Measurements from ENCODE around the gene PPP2R3B.

The PPP2R3B gene

DNA sequence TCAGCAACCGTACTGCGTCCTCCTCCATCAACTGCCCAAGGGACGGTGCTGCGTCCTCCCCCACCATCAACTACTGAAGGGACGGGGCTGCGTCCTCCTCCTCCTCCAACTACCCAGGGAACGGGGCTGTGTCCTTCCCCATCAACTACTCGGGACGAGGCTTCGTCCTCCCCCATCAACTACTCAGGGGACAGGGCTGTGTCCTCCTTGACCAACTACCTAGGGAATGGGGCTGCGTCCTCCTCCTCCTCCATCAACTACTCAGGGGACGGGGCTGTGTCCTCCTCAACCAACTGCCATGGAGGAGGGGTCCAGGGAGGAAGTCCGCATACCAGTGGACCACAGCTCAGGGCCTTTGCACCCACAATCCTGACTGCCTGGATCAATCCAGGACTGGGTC lies 24.4 kb downstream of the PPP2R3B start:
- DNase-seq, result no peak
- Histone ChIP-seq H3K27me3 (no peaks in the 10 kb centered on the region), H3K9me3 (no peaks in the 10 kb centered on the region), H3K4me3 (ENCODE audit: low read depth, low read length) (no peak overlapping the region), H3K4me1 (no peaks in the 10 kb centered on the region), H3K36me3 (no peaks in the 10 kb centered on the region)
- TF ChIP-seq, protein P1, sequence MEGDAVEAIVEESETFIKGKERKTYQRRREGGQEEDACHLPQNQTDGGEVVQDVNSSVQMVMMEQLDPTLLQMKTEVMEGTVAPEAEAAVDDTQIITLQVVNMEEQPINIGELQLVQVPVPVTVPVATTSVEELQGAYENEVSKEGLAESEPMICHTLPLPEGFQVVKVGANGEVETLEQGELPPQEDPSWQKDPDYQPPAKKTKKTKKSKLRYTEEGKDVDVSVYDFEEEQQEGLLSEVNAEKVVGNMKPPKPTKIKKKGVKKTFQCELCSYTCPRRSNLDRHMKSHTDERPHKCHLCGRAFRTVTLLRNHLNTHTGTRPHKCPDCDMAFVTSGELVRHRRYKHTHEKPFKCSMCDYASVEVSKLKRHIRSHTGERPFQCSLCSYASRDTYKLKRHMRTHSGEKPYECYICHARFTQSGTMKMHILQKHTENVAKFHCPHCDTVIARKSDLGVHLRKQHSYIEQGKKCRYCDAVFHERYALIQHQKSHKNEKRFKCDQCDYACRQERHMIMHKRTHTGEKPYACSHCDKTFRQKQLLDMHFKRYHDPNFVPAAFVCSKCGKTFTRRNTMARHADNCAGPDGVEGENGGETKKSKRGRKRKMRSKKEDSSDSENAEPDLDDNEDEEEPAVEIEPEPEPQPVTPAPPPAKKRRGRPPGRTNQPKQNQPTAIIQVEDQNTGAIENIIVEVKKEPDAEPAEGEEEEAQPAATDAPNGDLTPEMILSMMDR (IDR thresholded peaks at IDR 0.05; ENCODE audit: low read depth, low read length), result no peak

DNA sequence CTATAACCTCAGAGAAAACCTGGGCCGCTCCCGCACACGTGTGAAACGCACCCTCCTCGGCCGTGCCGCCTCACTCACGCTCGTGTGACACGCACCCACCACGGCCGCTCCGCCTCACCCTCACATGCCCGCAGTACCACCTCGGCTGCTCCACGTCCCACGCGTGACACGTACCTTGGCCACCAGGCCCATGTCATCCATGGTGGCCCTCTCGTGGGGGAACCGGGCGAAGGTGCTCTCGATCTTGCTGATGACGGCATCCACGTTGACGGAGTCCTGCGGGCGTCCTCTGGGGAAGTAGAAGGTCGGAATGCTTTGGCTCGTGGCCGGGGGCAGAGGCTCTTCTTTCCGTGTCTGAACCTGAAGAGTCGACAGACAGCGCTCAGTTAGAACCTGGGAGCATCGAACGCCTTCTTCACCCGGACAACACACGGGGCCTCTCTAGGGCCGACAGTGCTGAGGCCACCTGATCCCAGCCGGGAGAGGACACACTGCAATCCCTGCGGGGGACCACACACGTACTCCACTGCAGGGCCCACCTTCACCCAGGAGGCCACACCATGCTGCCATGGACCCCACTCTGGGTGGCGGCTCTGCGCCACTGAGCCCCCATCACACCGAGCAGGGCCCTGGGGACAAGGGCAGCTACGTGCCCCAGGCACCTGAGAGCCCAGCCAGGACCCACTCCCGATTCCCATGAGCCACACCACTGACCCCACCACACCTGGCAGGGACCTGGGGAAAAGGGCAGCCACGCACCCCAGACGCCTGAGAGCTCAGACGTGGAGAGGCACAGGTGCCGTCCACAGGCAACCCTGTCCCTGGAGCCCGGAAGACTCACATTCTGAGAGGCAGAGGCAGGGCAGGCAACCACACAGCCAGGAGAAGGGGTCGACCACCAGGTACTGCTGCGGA lies 25.2 kb downstream of the PPP2R3B start:
- TF ChIP-seq, protein P1 (IDR thresholded peaks at IDR 0.05; ENCODE audit: low read depth, low read length), result no peak
- no peaks in the 10 kb centered on the region for H3K4me1 ChIP-seq
- no peaks in the 10 kb centered on the region for H3K27me3 ChIP-seq
- no peaks in the 10 kb centered on the region for H3K9me3 ChIP-seq
- H3K4me3 ChIP-seq (ENCODE audit: low read depth, low read length), result no peak overlapping the region
- DNase-seq, result no peak
- no peaks in the 10 kb centered on the region for H3K36me3 ChIP-seq

DNA sequence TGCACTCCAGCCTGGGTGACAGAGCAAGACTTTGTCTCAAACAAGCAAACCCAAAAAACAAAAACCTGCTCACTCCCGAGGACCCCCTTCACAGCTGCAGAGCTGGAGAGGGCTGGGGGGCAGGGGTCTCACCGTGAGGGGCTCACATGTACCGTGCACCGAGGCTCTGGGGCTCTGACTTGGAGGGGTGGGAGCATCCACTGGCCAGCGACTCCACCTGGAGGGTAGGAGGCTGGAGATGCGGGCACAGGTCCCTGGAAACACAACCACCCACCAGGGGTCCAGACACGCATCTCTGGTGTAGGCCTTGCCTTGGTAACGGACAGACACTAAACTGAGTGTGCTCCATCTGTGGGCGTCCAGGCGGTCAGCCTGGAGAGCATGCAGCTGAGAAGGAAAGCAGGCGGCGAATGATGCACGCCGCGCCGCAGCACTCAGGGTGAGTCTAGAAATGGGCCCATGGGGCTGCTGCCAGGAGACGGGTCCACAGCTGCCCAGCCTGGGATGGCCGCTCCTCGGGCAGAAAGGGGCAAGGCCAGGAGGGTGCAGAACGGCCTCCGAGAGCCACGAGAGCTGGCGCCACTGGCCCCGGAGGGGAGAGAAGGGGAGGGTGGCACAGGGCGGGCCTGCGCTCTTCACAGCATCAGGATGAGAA lies 26.1 kb downstream of the PPP2R3B start:
- DNase-seq, result no peak
- TF ChIP-seq, protein P1 (IDR thresholded peaks at IDR 0.05; ENCODE audit: low read depth, low read length), result no peak
- Histone ChIP-seq H3K4me1 (no peaks in the 10 kb centered on the region), H3K9me3 (no peaks in the 10 kb centered on the region), H3K36me3 (no peaks in the 10 kb centered on the region), H3K27me3 (no peaks in the 10 kb centered on the region), H3K4me3 (ENCODE audit: low read depth, low read length) (no peak overlapping the region)

DNA sequence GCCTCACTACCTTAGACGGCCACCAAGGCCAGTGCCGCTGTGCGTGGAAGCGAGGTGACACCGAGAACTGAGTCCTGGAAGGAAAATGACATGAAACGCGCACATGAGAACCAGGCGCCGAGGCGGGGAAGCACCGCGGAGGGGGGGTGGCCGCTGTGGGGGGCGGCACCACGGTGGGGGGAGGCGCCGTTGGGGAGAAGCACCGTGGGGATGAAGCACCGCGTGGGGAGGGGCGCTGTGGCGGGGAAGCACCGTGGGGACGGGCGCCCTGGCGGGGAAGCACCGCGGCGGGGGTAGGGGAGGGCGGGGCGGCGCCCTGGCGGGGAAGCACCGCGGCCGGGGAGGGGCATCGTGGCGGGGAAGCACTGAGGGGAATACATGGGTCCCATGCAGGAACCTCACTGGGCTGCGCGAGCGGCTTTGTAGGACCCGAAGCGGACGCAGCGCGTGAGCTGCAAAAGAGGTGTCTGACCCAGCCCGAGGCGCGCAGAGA lies 28.0 kb downstream of the PPP2R3B start:
- Histone ChIP-seq H3K4me3 (ENCODE audit: low read depth, low read length) (no peak overlapping the region), H3K9me3 (no peaks in the 10 kb centered on the region), H3K4me1 (no peaks in the 10 kb centered on the region), H3K27me3 (no peaks in the 10 kb centered on the region), H3K36me3 (no peaks in the 10 kb centered on the region)
- DNase-seq, result no peak
- TF ChIP-seq, protein P1 (IDR thresholded peaks at IDR 0.05; ENCODE audit: low read depth, low read length), result no peak

DNA sequence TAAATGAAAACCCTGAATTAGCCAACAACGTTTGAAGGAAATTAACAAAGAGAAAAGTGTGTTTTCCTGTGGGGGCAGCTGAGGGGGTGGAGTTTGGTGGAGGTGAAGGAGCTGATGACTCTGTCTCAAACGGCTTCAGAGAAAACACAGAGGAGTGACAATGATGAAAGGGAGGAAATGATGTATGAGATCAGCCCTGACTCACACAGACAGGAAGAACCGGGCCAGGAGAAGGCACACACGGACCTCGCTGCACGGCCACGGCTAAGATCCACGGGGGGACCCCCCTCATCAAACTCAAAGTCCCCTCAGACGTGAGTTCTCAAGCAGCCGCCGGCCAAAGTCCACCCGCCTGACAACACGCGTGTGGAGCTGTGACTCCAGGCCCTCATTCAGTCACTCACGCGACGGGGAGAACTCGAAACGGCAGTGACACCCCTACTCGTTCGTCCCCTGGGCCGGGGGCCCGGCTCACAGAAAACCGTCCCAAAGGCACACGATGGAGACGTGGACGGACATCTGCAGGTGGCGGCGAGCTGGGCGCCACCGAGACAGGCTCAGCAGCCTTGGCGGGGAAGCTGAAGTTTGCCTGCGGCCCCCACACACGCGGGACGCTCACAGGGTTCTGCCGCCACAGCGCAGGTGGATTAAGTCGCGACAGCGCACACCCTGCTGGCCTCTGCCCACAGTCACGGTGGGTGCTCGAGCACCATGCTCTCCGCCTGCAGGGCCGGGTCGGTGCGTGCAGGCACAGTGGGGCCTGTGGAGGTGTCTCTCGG lies 28.8 kb downstream of the PPP2R3B start:
- H3K36me3 ChIP-seq, result no peaks in the 10 kb centered on the region
- no peaks in the 10 kb centered on the region for H3K27me3 ChIP-seq
- H3K4me1 ChIP-seq, result no peaks in the 10 kb centered on the region
- H3K9me3 ChIP-seq, result no peaks in the 10 kb centered on the region
- H3K4me3 ChIP-seq (ENCODE audit: low read depth, low read length), result no peak overlapping the region
- TF ChIP-seq, protein P1 (IDR thresholded peaks at IDR 0.05; ENCODE audit: low read depth, low read length), result no peak
- no peak for DNase-seq

Measured in BE2C (cell line).